Thyroid gland (tissue), 4 donors: ENCODE results near the gene PLEKHA8.

Source experiments
- CTCF ChIP-seq, 6 experiments: fragments of 200-600 bp in 3 of 6; fragments of 450-650 bp in 3 of 6; sonication (generic) in 3 of 6; IDR thresholded peaks; one replicate each; pipeline ENCODE4 v1.5.1; 2016 to 2019; ENCODE audit warnings: antibody characterized with exemption in 6 of 6, mild to moderate bottlenecking in 2 of 6, inconsistent platforms in 1 of 6, moderate library complexity in 1 of 6
- POLR2A ChIP-seq, 2 donors: fragments of 450-650 bp; IDR thresholded peaks; one replicate each; pipeline ENCODE4 v1.6.1; 2017; ENCODE audit warnings: antibody characterized with exemption in 2 of 2, mild to moderate bottlenecking in 2 of 2, moderate library complexity in 1 of 2

GRCh38 chr7:30175180-30175579, 147.0 kb downstream of the PLEKHA8 start:
- TF ChIP-seq CTCF (IDR thresholded peaks at IDR 0.05) (no peak), POLR2A (IDR thresholded peaks at IDR 0.05) (no peak)
